Measurements from ENCODE around the gene XKR3.
"Not testable (repeated sequence)": the region's sequence is repeated elsewhere in the genome, so short reads cannot be mapped to it uniquely, and the experiment has no call there.

The XKR3 gene

DNA sequence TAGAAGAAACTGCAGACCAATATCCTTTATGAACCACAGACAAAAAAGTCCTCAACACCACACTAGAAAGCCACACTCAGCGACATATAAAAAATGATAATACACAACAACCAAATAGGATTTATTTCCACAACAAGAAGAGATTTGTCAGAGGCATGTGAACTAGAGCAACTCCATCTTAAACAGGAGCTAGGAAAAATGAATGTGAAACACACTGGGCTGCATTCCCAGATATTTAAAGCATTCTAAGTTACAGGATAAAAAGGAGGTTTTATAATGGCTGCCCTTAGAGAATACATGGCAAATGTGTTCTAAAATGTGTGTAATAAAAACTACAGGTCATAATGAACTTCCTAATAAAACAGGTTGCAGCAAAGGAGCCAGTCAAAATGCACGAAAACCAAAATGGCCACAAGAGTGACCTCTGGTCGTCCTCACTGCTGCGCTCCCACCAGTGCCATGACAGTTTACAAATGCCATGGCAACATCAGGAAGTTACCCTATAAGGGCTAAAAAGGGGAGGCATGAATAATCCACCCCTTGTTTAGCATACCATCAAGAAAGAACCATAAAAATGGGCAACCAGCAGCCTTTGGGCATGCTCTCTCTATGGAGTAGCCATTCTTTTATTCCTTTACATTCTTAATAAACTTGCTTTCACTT, 21.8 kb downstream of the XKR3 start:
- no peak for DNase-seq

DNA sequence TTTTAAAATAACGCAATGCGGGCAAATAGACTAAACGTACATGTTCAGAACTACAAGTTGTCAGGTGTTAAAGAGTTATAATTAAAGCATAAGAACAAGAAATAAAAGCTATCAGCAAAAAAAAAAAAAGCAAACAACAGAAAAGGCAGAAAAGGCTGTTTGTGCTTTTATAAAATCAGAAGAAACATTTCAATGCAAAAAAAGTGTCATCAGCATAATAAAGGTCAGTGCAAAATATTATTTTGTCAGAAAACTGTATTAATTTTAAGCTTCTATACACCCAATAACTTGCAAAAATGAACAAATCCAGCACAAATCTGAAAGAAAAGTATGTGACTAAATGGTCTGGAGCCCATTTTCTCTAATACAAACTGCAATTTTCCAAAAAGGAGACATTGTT, 23.6 kb downstream of the XKR3 start:
- DNase-seq = no peak

DNA sequence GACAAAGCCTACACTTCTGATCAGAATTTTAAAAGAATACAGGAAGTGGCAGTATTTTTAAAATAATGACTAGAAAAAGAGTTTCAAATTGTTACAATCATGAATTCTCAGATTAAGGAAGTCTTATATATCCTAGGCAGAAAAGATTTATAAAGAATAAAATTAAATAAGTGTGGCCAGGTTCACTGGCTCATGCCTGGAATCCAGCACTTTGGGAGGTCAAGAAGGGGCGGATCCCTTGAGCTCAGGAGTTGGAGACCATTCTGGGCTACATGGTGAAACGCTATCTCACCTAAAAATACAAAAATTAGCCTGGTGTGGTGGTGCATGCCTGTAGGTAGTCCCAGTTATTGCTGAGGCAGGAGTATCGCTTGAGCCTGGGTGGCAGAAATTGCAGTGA, 24.1 kb downstream of the XKR3 start:
- DNase-seq = no peak

- no peak for DNase-seq
Observed at GRCh38 chr22:16800358-16800757, 24.9 kb downstream of the XKR3 start.

DNA sequence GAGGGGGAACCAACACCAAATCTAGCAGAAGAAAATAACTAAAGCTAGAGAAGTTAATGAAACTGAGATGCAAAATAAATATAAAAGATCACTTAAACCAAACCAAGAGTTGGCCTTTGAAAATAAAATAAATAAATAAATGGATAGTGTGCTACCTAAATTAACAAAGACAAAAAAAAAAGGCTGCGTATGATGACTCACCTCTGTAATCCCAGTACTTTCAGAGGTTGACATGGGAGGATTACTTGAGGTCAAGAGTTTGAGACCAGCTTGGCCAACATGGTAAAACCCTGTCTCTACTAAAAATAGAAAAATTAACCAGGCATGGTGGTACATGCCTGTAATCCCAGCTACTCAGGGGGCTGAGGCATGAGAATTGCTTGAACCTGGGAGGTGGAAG, 29.7 kb downstream of the XKR3 start:
- not testable (repeated sequence) for DNase-seq

GRCh38 chr22:16793831-16794230, 31.4 kb downstream of the XKR3 start:
- DNase-seq = no peak

DNA sequence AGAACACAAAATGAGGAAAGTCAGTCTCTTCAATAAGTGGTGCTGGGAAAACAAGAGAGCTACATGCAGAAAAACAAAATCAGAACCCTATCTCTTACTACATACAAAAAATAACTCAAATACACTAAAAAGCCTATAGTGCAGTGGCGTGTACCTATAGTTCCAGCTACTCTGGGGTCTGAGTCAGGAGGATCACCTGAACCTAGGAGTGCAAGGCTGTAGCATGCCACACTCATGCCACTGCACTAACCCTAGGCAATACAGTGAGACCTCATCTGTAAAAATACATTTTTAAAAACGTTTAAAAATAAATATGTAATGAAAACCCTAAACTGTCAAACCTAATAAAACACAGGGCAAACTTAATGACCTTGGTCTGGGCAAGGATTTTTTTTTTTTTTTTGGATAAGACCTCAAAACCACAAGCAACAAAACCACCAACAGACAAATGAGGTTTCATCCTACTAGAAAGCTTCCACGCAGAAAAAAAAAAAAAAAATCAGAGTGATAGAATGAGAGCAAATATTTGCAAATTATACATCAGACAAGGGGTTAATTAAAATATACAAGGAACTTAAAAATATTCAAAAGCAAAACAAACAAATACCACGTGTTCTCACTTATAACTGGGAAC, 35.2 kb downstream of the XKR3 start:
- DNase-seq = no peak

DNA sequence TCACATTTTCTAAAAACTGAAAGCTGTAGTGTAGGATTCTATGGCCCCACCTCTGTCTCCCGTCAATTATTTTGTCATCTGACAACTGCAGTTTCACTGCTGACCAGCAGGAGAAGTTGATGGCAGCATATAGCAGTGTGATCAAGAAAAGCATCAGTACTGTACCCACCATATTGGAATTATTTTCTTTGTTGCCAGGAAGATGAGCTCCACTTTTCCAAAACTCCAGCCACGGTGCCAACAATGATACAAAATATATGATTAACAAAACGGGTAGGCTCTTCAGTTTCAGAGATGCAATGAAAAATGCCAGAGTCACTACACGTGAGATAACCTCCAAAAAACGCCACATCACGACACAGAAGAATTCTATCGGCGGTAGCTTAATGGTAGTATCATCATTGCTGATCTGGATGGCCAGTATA, 41.3 kb downstream of the XKR3 start:
- no peak for DNase-seq

GRCh38 chr22:16783453-16783852, 41.8 kb downstream of the XKR3 start:
- no peak for DNase-seq

DNA sequence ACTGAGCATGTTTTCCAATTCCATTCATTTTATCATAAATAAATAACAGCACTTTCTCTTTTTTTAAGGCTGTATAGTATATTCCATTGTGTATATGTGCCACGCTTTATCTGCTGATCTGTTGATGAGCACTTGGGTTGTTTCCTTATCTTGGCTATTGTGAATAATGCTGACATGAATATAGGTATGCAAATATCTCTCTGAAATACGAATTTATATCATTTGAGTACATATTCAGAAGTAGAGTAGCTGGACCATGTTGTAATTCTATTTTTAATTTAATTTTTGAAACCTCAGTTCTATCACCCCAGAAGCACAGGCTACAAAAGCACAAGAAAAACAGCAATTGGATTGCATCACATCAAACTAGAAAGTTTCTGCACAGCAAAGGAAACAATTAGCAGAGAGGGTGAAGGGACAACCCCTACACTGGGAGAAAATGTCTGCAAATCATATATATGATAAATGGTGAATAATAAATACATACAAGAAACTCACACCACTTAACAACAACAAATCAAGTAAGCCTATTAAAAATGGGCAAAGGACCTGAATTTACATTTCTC, 43.4 kb downstream of the XKR3 start:
- DNase-seq = no peak

DNA sequence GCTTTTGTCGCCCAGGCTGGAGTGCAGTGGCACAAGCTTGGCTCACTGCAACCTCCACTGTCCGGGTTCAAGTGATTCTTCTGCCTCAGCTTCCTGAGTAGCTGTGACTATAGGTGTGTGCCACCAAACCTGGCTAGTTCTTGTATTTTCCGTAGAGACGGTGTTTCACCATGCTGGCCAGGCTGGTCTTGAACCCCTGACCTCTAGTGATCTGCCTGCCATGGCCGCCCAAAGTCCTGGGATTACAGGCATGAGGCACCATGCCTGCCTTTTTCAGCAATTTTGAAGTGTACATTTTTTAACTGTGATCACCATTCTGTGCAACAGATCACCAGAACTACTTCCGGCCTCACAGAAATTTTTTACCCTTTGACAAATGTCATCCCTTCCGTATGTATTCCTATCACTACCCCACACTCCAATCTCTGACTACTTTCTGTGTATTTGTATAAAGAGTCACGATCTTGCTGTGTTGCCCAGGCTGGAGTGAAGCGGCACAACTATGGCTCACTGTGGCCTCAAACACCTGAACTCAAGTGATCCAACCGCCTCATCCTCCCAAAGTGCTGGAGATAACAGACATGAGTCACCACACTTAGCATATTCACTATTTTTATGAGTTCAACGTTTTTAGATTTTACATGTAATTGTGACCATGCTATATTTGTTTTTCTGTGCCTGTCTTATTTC, 44.0 kb downstream of the XKR3 start:
- DNase-seq = no peak

DNA sequence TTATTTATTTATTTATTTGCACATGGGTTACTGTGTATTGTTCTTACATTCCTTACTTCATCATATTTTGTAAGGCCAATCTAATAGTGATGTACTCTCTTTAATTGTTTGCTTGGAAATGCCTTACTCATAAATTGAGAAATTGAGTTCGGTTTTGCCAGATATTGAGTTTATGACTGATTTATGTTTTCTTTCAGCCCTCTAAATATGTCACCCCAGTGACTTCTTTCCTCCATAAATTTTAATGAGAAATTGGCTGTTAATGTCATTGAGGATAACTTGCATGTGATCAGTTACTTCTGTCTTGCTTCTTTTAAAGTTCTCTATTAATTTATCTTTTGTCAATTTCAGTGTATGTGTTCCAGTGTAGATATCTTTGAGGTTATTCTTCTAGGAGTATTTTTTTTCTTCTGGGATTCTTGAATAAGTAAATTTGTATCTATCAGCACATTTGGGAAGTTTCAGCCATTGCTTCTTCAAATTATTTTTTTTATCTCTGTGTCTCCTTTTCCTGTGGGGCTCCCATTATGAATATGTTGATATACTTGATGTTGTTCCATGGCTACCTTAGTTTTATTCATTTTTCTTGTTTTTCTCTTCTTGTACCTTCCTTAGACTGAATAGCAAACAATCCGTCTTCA, 47.8 kb downstream of the XKR3 start:
- no peak for DNase-seq

DNA sequence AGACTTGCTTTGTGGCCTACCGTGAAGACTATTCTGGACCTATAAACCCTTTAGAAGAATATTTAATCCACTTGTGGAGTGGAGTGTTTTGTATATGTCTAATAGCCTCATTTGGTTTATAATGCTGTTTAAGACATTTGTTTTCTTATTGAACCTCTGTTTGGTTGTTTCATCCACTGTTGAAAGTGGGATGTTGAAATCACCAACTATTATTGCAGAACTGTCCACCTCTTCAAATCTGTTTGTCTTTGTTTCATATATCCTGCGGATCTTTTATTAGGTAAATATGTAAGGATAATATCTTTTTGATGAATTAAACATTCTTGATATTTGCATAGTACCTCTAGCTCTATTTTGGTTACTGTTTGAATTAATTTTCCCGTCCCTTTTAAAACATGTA, 49.1 kb downstream of the XKR3 start:
- DNase-seq = no peak

DNA sequence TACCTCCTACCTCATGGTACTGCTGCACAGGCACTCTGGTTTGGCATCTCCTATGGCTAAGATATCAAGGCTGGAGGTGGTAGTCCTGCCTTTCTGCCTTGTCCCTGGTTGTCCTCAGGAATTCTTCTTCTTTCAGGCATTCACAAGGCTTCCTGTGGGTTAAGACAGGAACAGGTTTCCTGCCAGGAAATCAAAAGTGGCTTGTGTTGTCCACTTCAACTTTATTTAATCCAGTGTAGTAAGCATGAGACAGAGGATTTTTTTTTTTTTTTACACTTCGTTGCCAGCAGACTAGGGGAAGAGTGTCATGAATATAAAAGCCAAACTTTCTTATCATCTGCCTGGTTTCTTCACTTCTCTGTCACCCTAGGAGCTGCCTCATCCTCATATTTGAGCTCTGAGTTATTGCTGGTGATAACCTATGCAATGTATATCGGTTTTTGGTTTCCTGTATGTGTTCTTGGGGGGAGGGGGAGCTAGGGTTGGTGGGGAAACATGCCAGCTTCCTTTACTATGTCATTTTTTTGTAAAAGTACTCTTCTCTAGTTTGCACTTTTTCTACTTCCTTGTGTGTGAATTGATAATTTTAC, 50.2 kb downstream of the XKR3 start:
- no peak for DNase-seq

- DNase-seq = not testable (repeated sequence)
Observed at GRCh38 chr22:16771569-16771968, 53.6 kb downstream of the XKR3 start.

GRCh38 chr22:16767927-16768326, 57.3 kb downstream of the XKR3 start:
- DNase-seq = not testable (repeated sequence)

GRCh38 chr22:16762224-16762623, 63.0 kb downstream of the XKR3 start:
- DNase-seq = not testable (repeated sequence)

GRCh38 chr22:16760416-16760815, 64.8 kb downstream of the XKR3 start:
- DNase-seq = not testable (repeated sequence)

GRCh38 chr22:16749282-16749681, 75.9 kb downstream of the XKR3 start:
- not testable (repeated sequence) for DNase-seq

GRCh38 chr22:16748160-16748929, 76.9 kb downstream of the XKR3 start:
- not testable (repeated sequence) for DNase-seq

GRCh38 chr22:16747266-16748159, 77.7 kb downstream of the XKR3 start:
- not testable (repeated sequence) for DNase-seq
